ENCODE results near the gene PNKP.
"Not testable (repeated sequence)": the region's sequence is repeated elsewhere in the genome, so short reads cannot be mapped to it uniquely, and the experiment has no call there.

The PNKP gene

GRCh38 chr19:49823472-49823871, 43.9 kb downstream of the PNKP start:
- DNase-seq (ENCODE audit: low read depth, low spot score) = no peak

GRCh38 chr19:49820125-49820524, 47.3 kb downstream of the PNKP start:
- DNase-seq (ENCODE audit: low read depth, low spot score) = no peak

DNA sequence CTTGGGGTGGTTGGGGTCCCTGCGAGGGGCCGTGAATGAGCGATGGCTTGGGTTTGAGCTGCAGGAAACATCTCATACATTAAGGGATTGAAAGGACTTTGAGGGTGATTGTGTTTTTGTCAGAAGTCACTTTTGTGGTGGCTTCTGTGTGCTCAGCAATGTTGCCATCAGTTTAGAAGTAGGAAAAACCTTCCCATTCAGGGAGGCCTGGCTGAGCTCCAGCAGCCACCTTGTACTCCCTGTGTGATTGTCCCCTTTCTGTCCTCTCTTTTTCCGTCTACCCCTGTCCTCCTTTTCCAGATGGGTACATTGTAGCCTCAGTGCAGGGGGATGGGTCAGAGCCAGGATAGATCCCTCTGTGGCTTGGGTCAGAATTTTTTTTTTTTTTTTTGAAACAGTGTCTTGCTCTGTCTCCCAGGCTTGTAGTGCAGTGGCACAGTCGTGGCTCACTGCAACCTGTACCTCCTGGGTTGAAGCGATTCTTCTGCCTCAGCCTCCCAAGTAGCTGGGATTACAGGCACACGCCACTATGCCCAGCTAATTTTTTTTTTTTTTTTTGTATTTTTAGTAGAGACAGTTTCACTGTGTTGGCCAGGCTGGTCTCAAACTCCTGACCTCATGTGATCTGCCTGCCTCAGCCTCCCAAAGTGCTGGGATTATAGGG, 47.8 kb downstream of the PNKP start:
- DNase-seq (ENCODE audit: low read depth, low spot score) = not testable (repeated sequence)

DNA sequence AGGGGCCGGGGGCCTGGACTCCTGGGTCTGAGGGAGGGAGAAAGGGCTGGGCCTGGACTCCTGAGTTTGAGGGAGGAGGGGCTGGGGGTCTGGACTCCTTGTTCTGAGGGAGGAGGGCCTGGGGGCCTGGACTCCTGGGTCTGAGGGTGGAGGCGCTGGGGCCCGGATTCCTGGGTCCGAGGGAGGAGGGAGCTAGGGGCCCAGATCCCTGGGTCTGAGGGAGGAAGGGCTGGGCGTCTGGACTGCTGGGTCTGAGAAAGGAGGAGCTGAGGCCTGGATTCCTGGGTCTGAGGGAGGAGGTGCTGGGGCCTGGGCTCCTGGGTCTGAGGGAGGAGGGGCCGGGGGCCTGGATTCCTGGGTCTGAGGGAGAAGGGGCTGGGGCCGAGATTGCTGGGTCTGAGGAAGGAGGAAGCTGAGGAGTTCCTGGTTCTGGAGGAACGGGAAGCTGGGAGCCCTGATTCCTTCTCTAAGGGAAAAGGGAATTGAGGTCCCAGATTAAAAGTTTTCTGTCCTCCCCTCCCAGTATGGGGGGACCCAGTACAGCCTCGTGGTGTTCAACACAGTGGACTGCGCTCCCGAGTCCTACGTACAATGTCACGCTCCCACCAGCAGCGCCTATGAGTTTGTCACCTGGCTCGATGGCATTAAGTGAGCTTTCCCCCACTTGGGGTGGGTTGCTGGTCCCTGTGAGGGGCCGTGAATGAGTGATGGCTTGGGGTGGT, 48.6 kb downstream of the PNKP start:
- no peak for DNase-seq (ENCODE audit: low read depth, low spot score)

DNA sequence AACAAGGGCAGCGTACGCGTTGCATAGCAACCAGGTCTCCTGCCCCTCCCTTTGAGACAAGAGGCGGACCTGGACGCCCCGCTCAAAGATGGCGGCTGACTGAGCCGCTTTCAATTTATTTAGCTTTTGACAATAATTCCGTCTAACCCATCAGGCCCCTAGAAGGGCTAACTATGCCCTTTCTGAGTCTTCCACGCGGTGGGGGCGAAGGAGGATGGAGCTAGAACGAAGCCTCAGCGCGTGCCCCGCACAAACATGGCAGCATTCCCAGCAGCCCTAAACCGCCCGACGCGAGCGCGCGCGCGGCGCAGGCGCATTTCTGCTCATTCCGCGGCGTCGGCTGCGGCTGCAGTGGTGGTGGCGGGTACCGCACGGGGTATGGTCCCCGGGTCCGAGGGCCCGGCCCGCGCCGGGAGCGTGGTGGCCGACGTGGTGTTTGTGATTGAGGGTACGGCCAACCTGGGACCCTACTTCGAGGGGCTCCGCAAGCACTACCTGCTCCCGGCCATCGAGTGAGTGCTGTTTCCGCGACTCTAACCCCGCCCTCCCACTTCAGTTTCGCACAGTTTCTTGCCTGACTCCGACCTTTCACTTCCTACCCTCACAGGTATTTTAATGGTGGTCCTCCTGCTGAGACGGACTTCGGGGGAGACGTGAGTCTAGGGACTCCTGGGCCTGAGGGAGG, 49.3 kb downstream of the PNKP start, which contains the start of gene MED25:
MED25 (plus strand) TSS at position 326 of the 685 bp plus-strand sequence; CDS start at position 379, 53 bp downstream.
- no peak for DNase-seq (ENCODE audit: low read depth, low spot score)

DNA sequence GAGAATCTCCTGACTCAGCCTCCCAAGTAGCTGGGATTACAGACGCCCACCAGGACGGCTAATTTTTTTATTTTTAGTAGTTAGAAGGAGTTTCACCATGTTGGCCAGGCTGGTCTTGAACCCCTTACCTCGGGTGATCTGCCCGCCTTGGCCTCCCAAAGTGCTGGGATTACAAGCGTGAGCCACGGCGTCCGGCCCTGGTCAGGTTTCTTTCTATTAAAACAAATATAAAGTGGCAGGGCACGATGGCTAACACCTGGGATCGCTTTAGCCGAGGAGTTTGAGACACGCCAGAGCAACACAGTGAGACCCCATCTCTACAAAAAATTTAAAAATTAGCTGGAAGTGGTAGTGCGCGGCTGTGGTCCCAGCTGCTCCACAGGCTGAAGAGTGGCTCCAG, 50.8 kb downstream of the PNKP start:
- no peak for DNase-seq (ENCODE audit: low read depth, low spot score)

- DNase-seq (ENCODE audit: low read depth, low spot score) = no peak
Observed at GRCh38 chr19:49814010-49814409, 53.4 kb downstream of the PNKP start.

DNA sequence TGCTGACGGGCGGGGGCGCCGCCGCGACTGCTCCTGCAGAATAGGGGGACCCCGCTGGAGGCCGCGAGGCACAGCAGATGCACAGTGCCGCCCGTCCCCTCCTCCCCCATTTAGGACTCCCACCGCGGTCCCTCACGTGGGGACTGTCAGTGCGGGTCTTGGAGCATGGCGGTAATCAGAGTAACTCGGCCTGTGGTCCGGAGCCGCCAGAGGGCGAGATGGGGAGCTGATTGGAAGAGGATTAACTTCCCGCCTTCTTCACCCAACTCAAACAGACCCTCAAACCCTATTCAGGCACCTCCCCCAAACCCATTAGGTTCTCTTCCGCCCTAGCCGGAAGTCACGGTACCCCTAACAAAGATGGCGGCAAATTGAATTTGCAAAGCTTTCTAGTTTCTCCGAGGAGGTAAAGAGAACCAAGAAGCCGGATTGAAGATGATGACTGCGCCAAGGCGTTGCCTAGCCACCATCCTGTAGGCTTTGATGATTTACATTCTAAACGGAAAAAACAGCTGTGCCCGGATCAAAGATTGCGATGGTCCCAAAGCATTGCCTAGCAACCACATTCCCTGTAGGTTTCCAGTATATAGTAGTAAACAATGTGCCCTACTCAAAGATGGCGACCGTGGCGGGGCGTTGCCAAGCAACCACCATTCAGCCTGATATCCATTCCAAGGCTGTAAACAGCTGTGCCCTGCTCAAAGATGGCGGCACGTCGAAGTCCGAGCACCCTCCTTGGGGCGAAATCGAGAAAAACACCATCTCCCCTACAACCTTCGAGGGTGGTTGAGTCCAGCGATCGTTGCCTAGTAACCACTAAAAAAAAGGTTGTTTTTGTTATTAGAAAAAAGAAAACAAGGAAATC, 54.1 kb downstream of the PNKP start, which contains the start of gene FUZ:
FUZ (minus strand) TSS at position 296 of the 865 bp plus-strand sequence; CDS start at position 110, 186 bp downstream.
- peak; percentile 99 for DNase-seq (ENCODE audit: low read depth, low spot score)

DNA sequence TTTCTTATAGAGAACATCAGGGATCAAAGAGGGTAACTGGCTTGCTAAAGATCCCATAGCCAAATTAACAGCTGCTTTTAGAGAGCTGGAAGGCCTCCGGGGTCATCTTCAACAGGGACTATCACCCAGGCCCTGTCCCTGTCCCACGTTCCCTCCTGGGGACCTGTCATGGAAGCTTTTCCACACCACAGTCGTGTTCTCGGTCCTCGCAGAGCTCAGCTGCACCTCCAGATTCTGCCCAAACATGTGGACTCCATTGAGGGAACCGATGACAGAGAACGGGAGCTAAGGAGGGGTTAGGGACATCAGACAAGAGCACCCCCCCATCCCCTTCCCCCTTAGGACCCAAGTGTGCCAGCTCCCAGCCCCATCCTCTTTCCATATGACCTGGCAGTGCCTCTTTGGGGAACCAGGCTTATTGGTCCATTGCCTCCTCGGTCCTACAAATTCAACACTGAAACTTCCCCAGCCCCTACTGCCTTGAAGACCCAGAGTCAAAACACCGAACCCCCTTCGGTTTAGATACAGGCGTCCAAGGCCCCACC, 54.9 kb downstream of the PNKP start:
- no peak for DNase-seq (ENCODE audit: low read depth, low spot score)

- no peak for DNase-seq (ENCODE audit: low read depth, low spot score)
Observed at GRCh38 chr19:49811328-49811727, 56.0 kb downstream of the PNKP start.
